GM18519 (cell line): ENCODE data around the gene DHRS1.

ENCODE experiments used
- ATAC-seq: cut with Tn5 transposase; IDR thresholded peaks from one replicate; pipeline ENCODE4 v1.9.1; 2021; ENCODE audit warnings: mild to moderate bottlenecking, moderate library complexity; ENCODE audit not compliant: unreplicated experiment, low FRiP score

Gene DHRS1

GRCh38 chr14:24269368-24269767, 30.2 kb downstream of the DHRS1 start:
- ATAC-seq = no peak

- ATAC-seq = no peak
These were observed 31.4 kb downstream of the DHRS1 start for GRCh38 chr14:24268225-24268624.

- no peak for ATAC-seq
These were observed 32.1 kb downstream of the DHRS1 start for GRCh38 chr14:24267516-24267915.

- no peak for ATAC-seq
These were observed 33.0 kb downstream of the DHRS1 start for GRCh38 chr14:24266344-24267244.

DNA sequence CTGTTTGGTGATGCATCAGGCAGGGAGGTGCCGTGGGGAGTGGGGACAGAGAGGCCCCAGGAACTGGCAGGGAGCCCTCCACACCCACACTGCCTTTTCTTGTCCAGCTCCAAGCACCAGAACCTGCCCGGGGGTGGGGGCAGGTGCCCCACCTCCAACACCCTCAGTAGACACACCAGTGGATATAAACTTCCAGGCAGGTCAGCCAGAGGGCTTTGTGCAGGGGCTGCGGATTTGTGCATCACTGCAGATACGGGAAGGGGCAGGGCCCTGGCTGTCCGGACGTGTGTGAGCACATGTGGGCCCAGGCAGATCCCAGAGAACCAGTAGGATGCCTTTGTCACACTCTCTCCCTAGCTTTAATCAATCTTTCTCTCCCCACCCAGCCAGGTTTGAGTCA, 35.3 kb downstream of the DHRS1 start:
- no peak for ATAC-seq

DNA sequence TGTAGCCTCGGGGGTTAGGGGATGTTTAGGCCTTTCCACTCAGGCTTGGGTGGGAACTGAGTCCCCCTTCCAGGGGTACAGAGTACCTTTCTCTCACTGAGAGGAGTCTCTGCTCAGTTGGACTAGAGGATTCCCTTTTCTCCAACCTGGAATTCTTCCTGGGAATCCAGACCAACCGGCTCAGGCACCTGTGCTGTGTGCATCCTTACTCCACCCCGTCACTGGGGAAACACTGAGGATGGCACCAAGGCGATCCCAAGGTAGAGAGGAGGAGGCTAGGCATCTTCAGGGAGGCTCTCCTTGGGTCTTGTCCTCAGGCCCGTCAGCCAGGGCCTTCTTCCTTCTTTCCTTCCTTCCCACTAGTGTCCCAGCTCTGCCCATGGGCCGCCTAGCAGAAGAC, 35.7 kb downstream of the DHRS1 start:
- ATAC-seq = no peak

- no peak for ATAC-seq
These were observed 36.5 kb downstream of the DHRS1 start, which contains the start of gene TGM1 for GRCh38 chr14:24262821-24263733. Gene TGM1 (minus strand): TSS chr14:24263177. CDS start chr14:24262352, 825 bp downstream.

DNA sequence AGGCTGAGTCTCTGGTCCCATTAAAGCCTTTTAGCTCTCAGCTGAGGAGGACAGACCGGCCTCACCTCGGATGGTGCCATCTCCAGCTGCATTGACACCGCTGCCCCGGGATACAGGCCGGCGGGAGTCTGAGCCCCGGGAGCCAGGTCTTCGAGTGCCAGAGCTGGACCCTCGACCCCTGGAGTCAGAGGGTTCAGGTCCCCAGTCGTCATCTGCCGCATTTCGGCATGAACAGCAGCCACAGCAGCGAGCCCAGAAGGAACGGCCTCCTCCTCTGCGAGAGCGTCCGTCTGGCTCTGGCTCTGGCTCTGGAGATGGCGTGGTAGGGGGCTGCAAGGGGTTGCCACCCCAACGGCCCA, 37.6 kb downstream of the DHRS1 start:
- no peak for ATAC-seq

- ATAC-seq = no peak
These were observed 38.2 kb downstream of the DHRS1 start for GRCh38 chr14:24261256-24261968.

GRCh38 chr14:24260780-24261157, 38.8 kb downstream of the DHRS1 start:
- no peak for ATAC-seq

DNA sequence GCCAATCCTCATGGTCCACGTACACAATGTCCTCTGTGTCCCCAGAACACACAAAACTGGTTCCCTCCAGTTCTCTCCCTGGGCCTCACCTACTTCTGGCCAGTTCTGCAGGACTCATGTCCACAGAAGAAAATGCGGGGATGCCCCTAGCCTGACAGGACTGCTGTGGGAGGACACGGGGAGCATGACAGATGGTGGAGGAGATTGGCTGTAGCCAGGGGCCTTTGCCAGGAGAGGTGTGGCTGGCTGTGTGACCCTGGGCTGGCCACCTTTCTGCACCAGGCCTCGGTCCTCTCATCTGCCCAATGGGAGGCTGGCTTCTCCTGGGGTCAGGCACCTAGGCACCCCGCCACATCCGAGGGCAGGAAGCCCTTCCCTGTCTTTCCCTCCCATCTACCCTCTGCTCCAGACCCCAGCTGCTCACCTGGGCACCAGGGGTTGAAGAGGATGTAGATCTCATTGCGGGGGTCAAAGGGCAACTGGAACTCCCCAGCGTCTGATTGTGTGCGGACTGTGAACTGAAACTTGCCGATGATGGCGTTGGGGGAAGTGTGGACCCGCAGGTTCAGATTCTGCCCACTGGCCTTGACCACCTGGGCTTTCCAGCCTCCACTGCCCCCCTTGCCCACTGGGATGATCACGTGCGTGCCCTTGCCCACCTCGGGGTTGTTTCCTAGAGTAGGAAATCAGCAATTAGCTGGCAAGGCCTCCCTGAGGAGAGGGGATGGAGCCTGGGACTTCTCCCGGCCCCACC, 39.4 kb downstream of the DHRS1 start:
- ATAC-seq = no peak

DNA sequence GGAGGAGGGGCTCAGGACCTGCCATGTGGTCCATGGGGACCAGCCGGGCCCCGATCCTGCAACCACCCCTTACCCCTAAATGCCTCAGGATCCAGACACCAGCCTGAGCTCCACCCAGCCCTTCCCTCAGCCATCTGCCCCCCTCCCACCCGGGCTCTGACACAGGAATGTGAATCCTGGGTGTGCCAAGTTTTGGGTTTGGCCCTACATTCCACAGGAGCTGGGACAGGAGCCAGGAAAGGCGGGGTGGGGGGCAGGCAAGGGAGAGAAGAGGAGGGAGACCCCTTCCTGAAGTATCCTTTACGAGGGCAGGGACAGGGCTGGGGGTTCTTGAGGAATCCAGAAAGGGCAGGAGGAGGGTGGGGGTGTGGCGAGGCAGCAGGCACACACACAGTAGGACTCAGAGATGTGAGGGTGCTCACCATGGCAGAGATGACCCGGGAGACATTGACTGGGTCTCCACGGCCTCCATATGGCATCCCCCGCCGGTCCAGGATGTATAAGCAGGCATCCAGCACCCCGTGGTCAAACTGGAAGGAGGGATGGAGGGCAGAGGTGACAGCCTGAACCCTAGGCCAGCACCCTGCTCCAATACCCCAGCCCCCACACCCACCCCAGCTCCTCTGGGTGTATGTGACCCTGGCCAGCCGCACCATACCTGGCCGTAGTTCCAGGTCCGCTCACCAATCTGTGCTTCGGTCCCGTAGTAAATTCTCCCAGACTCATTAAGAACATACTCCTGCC, 40.1 kb downstream of the DHRS1 start:
- ATAC-seq = no peak

DNA sequence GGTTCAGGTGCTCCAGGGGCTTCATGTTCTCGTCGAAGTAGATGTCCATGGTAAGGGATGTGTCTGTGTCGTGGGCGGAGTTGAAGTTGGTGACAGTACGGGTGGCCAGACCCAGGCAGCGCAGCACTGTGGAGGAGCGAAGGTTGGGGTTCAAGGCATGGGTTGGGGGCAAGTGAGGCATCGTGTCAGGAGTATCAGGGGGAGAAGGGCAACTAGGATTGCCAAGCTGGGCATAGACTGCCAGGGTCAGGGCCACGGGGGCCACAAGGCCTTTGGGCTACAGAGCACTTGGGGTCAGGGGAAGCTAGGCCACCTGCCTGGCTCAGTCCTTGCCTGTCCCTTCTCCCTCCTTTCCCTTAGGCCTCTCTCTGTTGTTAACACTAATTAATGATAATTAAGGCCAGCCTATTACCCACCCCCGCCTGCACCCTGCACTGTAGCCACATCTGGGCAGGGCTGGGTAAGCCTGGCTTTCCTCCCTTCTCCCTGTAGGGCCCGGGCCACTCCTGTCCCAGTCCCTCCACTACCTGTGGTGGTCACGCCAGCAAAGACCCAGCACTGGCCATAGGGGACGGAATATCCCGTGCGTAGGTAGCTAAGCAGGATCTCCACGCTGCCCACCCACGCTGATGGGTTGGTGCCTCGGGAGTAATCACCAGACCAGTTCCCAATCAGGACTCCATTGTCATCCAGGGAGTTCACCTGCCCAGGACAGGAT, 40.9 kb downstream of the DHRS1 start:
- no peak for ATAC-seq

DNA sequence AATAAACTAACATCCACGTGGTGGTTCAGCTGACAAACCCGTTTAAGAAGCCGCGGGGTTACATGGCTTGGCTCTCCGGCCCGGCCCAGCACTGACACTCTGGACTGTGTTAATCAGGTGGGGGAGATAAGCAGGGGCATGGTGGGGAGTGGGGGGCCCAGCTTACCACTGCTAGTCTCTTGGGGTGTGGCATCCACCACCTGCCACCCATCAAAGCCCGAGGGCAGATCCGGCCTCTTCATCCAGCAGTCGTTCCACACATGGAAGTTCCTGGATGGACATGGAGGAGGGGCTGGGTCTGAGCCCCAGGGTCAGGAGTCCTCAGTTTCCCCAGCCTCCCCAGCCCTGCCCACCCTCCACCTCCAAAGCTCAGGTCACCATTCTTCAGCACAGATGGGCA, 41.5 kb downstream of the DHRS1 start:
- ATAC-seq = no peak

DNA sequence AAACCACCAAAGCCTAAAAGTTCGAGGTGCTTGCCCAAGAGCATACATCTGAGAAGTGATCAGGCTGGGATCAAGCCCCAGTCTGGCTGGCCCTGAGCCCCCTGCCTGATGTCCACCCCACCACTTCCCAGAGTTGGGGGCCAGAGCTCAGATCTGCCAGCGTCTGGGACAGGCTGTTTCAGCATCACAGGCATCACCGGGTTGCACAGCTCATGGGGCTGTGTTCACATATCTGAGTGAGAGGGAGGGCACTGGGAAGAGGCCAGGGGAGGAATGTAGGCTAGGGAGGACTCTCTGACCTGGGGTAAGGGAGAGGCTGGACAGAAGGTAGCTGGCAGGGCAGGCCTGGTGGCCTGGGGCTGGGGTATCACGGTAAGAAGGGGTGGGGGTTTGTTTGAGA, 42.6 kb downstream of the DHRS1 start:
- ATAC-seq = no peak

GRCh38 chr14:24255931-24256711, 43.5 kb downstream of the DHRS1 start:
- no peak for ATAC-seq

DNA sequence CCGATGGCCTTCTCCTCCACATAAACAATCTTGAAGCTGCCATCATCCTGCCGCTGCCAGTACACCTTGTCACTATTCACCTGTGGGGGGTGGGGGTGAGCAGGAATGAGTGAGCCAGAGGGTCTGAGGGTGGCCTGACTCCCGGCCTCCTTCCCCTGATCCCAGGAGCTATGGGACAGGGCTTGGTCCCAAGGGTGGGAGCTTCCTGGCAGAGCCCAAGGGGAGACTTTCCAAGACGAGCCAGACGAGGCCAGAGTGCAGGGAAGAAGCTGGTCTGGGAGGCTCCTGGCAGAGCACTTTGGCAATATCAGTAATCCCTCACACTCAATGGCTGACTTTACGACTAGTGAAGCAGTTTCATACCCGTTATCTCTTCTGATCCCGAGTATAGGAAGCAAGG, 44.1 kb downstream of the DHRS1 start:
- ATAC-seq = no peak
